ENCODE measurements around the gene APOBEC2. TPM values are rescaled to one million over a fixed set of nuclear protein-coding genes. Genes with fewer than 3 reads are reported as not detected.

The APOBEC2 gene
- total RNA-seq, 1 donor from 2014 or later, result not detected

GRCh38 chr6:41079080-41079479 is 26.1 kb downstream of the APOBEC2 start:
- Mint-ChIP-seq H3K4me3 (no peak overlapping the region), H3K36me3 (ENCODE audit: low read depth) (peaks cover 18% of the 10 kb centered on the region), H3K4me1 (peaks cover 22% of the 10 kb centered on the region), H3K27ac (ENCODE audit: unreplicated experiment) (peak overlapping the region; percentile 35), H3K27me3 (ENCODE audit: low read depth) (no peaks in the 10 kb centered on the region), H3K9me3 (no peaks in the 10 kb centered on the region)
- TF ChIP-seq CTCF (conservative IDR thresholded peaks at IDR 0.05), result no peak
- no peak for DNase-seq (ENCODE audit: low read depth, low spot score)

- Mint-ChIP-seq H3K4me3 (no peak overlapping the region), H3K27me3 (ENCODE audit: low read depth) (no peaks in the 10 kb centered on the region), H3K9me3 (no peaks in the 10 kb centered on the region), H3K27ac (ENCODE audit: unreplicated experiment) (no peak overlapping the region), H3K4me1 (peaks cover 6% of the 10 kb centered on the region), H3K36me3 (ENCODE audit: low read depth) (peaks cover 21% of the 10 kb centered on the region)
- no peak for DNase-seq (ENCODE audit: low read depth, low spot score)
- TF ChIP-seq CTCF (conservative IDR thresholded peaks at IDR 0.05), result no peak
Observed at GRCh38 chr6:41080621-41081020, 27.6 kb downstream of the APOBEC2 start.

- Mint-ChIP-seq H3K36me3 (ENCODE audit: low read depth) (peaks cover 25% of the 10 kb centered on the region), H3K4me3 (no peak overlapping the region), H3K4me1 (no peaks in the 10 kb centered on the region), H3K27me3 (ENCODE audit: low read depth) (no peaks in the 10 kb centered on the region), H3K27ac (ENCODE audit: unreplicated experiment) (no peak overlapping the region), H3K9me3 (no peaks in the 10 kb centered on the region)
- no peak for TF ChIP-seq CTCF (conservative IDR thresholded peaks at IDR 0.05)
- no peak for DNase-seq (ENCODE audit: low read depth, low spot score)
Observed at GRCh38 chr6:41083072-41083471, 30.1 kb downstream of the APOBEC2 start.

GRCh38 chr6:41085182-41085581 is 32.2 kb downstream of the APOBEC2 start:
- Mint-ChIP-seq H3K4me1 (no peaks in the 10 kb centered on the region), H3K9me3 (no peaks in the 10 kb centered on the region), H3K4me3 (no peak overlapping the region), H3K27ac (ENCODE audit: unreplicated experiment) (no peak overlapping the region), H3K36me3 (ENCODE audit: low read depth) (peaks cover 23% of the 10 kb centered on the region), H3K27me3 (ENCODE audit: low read depth) (no peaks in the 10 kb centered on the region)
- no peak for DNase-seq (ENCODE audit: low read depth, low spot score)
- TF ChIP-seq CTCF (conservative IDR thresholded peaks at IDR 0.05), result no peak

- Mint-ChIP-seq H3K27ac (ENCODE audit: unreplicated experiment) (no peak overlapping the region), H3K36me3 (ENCODE audit: low read depth) (peaks cover 20% of the 10 kb centered on the region), H3K9me3 (no peaks in the 10 kb centered on the region), H3K4me3 (no peak overlapping the region), H3K4me1 (no peaks in the 10 kb centered on the region), H3K27me3 (ENCODE audit: low read depth) (no peaks in the 10 kb centered on the region)
- DNase-seq (ENCODE audit: low read depth, low spot score), result no peak
- no peak for TF ChIP-seq CTCF (conservative IDR thresholded peaks at IDR 0.05)
Observed at GRCh38 chr6:41088451-41088850, 35.4 kb downstream of the APOBEC2 start.
